CD4-positive, alpha-beta memory T cell (primary cell): ENCODE data around the gene CHD8. TPM values are rescaled to one million over a fixed set of nuclear protein-coding genes. Genes with fewer than 3 reads are reported as not detected.

Experiments used
- CTCF ChIA-PET: fragments of 350-600 bp; sonication (Branson Sonifier 250); formaldehyde crosslinking; loops from one replicate; lab custom pipeline; 2021; ENCODE audit warnings: inconsistent platforms; ENCODE audit not compliant: partially characterized antibody; lab: Charles Lee
- POLR2A ChIA-PET: fragments of 350-600 bp; sonication (Branson Sonifier 250); formaldehyde crosslinking; loops from one replicate; lab custom pipeline; 2021; ENCODE audit not compliant: partially characterized antibody; lab: Charles Lee
- DNase-seq, 5 donors: peaks; one replicate each; pipeline versions ENCODE4 v3.0.0 to v3.0.0-alpha.2; 2020 to 2022; ENCODE audit warnings: mixed read lengths in 1 of 5
- H3K27ac ChIP-seq: one replicate; pipeline ENCODE4 v1.7.0; 2013; ENCODE audit warnings: low read depth, low read length
- H3K27me3 ChIP-seq: 2 replicates; pipeline ENCODE4 v1.7.0; 2013; ENCODE audit warnings: mild to moderate bottlenecking, low read length, moderate library complexity; ENCODE audit not compliant: insufficient read depth
- H3K36me3 ChIP-seq: 2 replicates; pipeline ENCODE4 v1.7.0; 2013; ENCODE audit warnings: mild to moderate bottlenecking, low read length, moderate library complexity; ENCODE audit not compliant: insufficient read depth
- H3K4me1 ChIP-seq: 2 replicates; pipeline ENCODE4 v1.7.0; 2013; ENCODE audit warnings: mild to moderate bottlenecking, low read length, moderate library complexity; ENCODE audit not compliant: insufficient read depth
- H3K4me3 ChIP-seq, 2 donors: one replicate each; pipeline ENCODE4 v1.7.0; 2013; ENCODE audit warnings: low read length in 2 of 2, mild to moderate bottlenecking in 1 of 2
- H3K9me3 ChIP-seq, 2 donors: one replicate each; pipeline ENCODE4 v1.7.0; 2013; ENCODE audit warnings: low read length in 2 of 2, control low read depth in 1 of 2; ENCODE audit not compliant: control insufficient read depth in 1 of 2
- H3K27ac Mint-ChIP-seq, 7 donors: one replicate each; pipeline ENCODE4 v1.8.0; 2020 to 2021; ENCODE audit warnings: mixed read lengths in 7 of 7, mild to moderate bottlenecking in 6 of 7, inconsistent platforms in 3 of 7, moderate library complexity in 3 of 7
- H3K27me3 Mint-ChIP-seq, 2 donors: one replicate each; pipeline ENCODE4 v1.8.0; 2020 to 2021; ENCODE audit warnings: mixed read lengths in 2 of 2
- H3K36me3 Mint-ChIP-seq, 2 donors: one replicate each; pipeline ENCODE4 v1.8.0; 2020 to 2021; ENCODE audit warnings: mixed read lengths in 2 of 2, inconsistent platforms in 1 of 2, mild to moderate bottlenecking in 1 of 2
- H3K4me1 Mint-ChIP-seq, 4 donors: one replicate each; pipeline ENCODE4 v1.8.0; 2020 to 2021; ENCODE audit warnings: mixed read lengths in 4 of 4, mild to moderate bottlenecking in 1 of 4
- H3K4me3 Mint-ChIP-seq, 8 donors: one replicate each; pipeline ENCODE4 v1.8.0; 2020 to 2021; ENCODE audit warnings: mixed read lengths in 8 of 8, mild to moderate bottlenecking in 7 of 8, moderate library complexity in 6 of 8, inconsistent platforms in 3 of 8
- H3K9me3 Mint-ChIP-seq, 8 donors: one replicate each; pipeline ENCODE4 v1.8.0; 2020 to 2021; ENCODE audit warnings: mixed read lengths in 8 of 8, mild to moderate bottlenecking in 5 of 8, inconsistent platforms in 3 of 8, moderate library complexity in 1 of 8
- intact Hi-C: fragments of 100-400 bp; cut with micrococcal nuclease; formaldehyde crosslinking; loops from one replicate; pipeline ENCODE4 v1.15.1; 2023
- polyA plus RNA-seq, 2 donors: library from polyadenylated mRNA; unstranded; fragments of 300-500 nt; fragmentation: Illumina TruSeq; gene quantifications; one replicate each; pipeline ENCODE4 v1.2.3, GENCODE V29; 2021
- total RNA-seq, 2 experiments: library from RNA; stranded (reverse); gene quantifications; one replicate each; pipeline ENCODE4 v1.2.3, GENCODE V29; 2021

Gene CHD8, protein sequence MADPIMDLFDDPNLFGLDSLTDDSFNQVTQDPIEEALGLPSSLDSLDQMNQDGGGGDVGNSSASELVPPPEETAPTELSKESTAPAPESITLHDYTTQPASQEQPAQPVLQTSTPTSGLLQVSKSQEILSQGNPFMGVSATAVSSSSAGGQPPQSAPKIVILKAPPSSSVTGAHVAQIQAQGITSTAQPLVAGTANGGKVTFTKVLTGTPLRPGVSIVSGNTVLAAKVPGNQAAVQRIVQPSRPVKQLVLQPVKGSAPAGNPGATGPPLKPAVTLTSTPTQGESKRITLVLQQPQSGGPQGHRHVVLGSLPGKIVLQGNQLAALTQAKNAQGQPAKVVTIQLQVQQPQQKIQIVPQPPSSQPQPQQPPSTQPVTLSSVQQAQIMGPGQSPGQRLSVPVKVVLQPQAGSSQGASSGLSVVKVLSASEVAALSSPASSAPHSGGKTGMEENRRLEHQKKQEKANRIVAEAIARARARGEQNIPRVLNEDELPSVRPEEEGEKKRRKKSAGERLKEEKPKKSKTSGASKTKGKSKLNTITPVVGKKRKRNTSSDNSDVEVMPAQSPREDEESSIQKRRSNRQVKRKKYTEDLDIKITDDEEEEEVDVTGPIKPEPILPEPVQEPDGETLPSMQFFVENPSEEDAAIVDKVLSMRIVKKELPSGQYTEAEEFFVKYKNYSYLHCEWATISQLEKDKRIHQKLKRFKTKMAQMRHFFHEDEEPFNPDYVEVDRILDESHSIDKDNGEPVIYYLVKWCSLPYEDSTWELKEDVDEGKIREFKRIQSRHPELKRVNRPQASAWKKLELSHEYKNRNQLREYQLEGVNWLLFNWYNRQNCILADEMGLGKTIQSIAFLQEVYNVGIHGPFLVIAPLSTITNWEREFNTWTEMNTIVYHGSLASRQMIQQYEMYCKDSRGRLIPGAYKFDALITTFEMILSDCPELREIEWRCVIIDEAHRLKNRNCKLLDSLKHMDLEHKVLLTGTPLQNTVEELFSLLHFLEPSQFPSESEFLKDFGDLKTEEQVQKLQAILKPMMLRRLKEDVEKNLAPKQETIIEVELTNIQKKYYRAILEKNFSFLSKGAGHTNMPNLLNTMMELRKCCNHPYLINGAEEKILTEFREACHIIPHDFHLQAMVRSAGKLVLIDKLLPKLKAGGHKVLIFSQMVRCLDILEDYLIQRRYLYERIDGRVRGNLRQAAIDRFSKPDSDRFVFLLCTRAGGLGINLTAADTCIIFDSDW (N-terminal part only)
- 100 to 1,000 TPM; 131 to 132 TPM for total RNA-seq
- 10 to 100 TPM in 1 of 2 donors, 1 to 10 TPM in 1; 10.0 to 38.4 TPM for polyA plus RNA-seq

DNA sequence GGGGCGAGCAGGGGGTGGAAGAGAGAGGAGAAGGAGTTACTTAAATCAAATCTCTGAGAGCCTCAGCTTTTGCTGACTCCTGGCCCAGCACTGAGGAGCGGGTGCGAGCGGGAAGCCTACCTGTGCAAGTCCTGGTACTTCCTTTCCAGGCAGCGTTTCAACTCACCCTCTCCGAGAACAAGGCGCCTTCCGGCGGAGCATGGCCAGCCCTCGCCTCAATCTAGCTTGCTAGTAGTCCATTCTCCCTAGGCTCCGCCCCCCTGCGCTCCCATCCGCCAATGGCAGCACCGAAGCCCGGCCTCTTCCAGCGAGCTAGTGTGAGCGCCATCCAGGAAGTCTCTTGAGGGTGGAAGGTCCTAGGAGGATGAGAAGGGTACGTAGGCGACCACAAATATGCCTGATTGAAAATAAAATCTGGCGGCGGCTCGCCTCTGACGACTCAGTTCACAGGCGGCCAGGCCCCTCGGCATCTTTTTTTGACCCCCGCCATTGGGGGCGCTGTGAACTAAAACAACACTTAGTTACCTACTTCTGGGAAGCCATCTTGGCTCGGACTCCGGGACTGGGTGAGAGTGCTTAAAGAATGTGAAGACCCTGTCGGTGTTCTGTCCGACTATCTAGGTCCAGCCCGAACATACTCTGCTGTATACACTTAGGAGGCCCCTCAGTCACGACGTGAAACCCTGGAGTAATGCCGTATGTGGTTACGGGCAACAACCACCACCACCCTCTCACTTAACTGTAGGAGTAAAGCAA is at the start of gene CHD8:
Gene CHD8, minus strand, starts transcription at position 212 of the 756 bp plus-strand sequence. CDS start 24,480 bp downstream, outside the sequence.
- Histone ChIP-seq H3K36me3 (peaks cover 9% of the 10 kb centered on the region), H3K27ac (peak within 1 kb of the TSS; percentile 88), H3K9me3 (no peaks in the 10 kb centered on the region), H3K4me3 (peak within 1 kb of the TSS; percentile 75 to 77), H3K4me1 (peaks cover 47% of the 10 kb centered on the region), H3K27me3 (no peaks in the 10 kb centered on the region)
- ChIA-PET POLR2A (interaction anchor here (0.6 to 6.1 kb wide), 24 partner anchors 9 to 1310 kb away, joined by 3 to 171 read pairs (median 4); partner anchors contain the start of genes APEX1, DAD1, METTL3 and PARP2), CTCF (interaction anchor here (0.6 to 5.7 kb wide), 20 partner anchors 10 to 1520 kb away, joined by 3 to 82 read pairs (median 4); partner anchors contain the start of genes METTL3, RAB2B, SALL2 and SUPT16H)
- H3K27ac Mint-ChIP-seq: peak within 1 kb of the TSS; percentile 94 to 100 (median 99)
- intact Hi-C loops: loop anchor here (1.0 kb wide), 7 partner anchors 19 to 187 kb away; partner anchors contain the start of genes HNRNPC, METTL3, SUPT16H and TOX4
- H3K4me1 Mint-ChIP-seq: peaks cover 23 to 46% (median 34%) of the 10 kb centered on the region in 4 donors
- peaks cover 7 to 46% of the 10 kb centered on the region in 2 donors for H3K36me3 Mint-ChIP-seq
- peak; percentile 99 to 100 (median 100) for DNase-seq
- no peaks in the 10 kb centered on the region for H3K27me3 Mint-ChIP-seq
- peak within 1 kb of the TSS; percentile 93 to 99 (median 96) for H3K4me3 Mint-ChIP-seq
- no peaks in the 10 kb centered on the region for H3K9me3 Mint-ChIP-seq

DNA sequence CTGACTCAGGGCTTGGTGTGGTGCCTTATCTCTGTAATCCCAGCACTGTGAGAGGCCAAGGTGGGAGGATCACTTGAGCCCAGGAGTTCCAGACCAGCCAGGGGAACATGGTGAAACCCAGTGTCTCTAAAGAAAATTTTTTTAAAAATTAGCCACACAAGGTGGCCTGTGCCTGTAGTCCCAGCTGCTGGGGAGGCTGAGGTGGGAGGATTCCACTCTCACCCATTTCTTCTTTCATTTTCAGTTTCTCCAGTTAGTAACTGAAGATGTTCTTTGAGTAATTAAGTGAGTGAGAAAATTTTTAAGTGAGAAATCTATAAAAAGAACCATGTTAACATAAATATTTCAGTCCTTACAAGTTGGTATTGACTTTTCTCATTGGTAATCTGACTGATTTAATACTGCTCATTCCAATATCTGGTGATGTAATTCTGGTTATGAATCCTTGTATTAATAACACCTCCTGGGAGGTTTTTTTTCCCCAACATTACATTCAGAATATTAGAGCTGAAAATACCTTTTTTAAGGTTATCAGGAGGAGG is 49.2 kb upstream of the CHD8 start:
- Mint-ChIP-seq H3K9me3 (no peaks in the 10 kb centered on the region), H3K4me1 (peaks cover 26 to 66% (median 43%) of the 10 kb centered on the region in 4 donors), H3K36me3 (peaks cover 16 to 54% of the 10 kb centered on the region in 2 donors), H3K27ac (peak overlapping the region in 6 of 7 donors; percentile 22 to 83 (median 74)), H3K27me3 (no peaks in the 10 kb centered on the region), H3K4me3 (peak overlapping the region in 4 of 8 donors; percentile 31 to 71 (median 38))
- POLR2A ChIA-PET: no interaction called here
- Histone ChIP-seq H3K36me3 (peaks cover 32% of the 10 kb centered on the region), H3K27me3 (no peaks in the 10 kb centered on the region), H3K27ac (peak overlapping the region; percentile 9), H3K4me1 (peaks cover 35% of the 10 kb centered on the region), H3K4me3 (no peak overlapping the region), H3K9me3 (no peaks in the 10 kb centered on the region)
- DNase-seq: peak in 1 of 5 donors; percentile 25
- intact Hi-C loops: no loop called here
- CTCF ChIA-PET: interaction anchor here (0.8 kb wide), 1 partner anchor 52 kb away, joined by 3 read pairs; no protein-coding TSS in a partner anchor

DNA sequence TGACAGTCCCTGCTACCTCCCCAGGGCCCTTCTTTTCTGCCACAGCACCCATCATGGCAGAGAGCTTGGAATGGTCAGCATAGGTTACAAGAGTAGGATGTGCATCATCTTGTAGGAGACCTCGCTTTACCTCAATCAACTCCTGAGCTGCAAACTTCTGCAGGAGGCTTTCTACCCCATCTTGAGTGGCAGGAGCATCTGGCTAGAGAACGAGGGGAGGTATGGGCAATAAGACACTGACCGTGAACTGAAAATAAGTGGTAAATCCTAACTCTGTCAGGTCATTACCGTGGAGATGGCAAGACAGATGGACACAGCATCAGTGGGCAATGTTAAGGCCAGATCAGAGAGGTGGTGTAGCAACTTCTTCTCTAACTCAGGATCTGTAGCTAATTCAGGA is 47.5 kb upstream of the CHD8 start:
- no peaks in the 10 kb centered on the region for H3K9me3 ChIP-seq
- ChIA-PET CTCF (interaction anchor here (6.9 kb wide), 1 partner anchor 54 kb away, joined by 146 read pairs; no protein-coding TSS in a partner anchor), POLR2A (interaction anchor here (2.2 kb wide), 1 partner anchor 8 kb away, joined by 12 read pairs; the partner anchor contains the start of gene METTL3)
- H3K27ac ChIP-seq: no peak overlapping the region
- Mint-ChIP-seq H3K4me3 (peak overlapping the region in 1 of 8 donors; percentile 23), H3K36me3 (peaks cover 22 to 65% of the 10 kb centered on the region in 2 donors), H3K27ac (peak overlapping the region in 6 of 7 donors; percentile 10 to 74 (median 40)), H3K27me3 (no peaks in the 10 kb centered on the region), H3K9me3 (no peaks in the 10 kb centered on the region), H3K4me1 (peaks cover 29 to 66% (median 42%) of the 10 kb centered on the region in 4 donors)
- H3K4me3 ChIP-seq: no peak overlapping the region
- peaks cover 34% of the 10 kb centered on the region for H3K4me1 ChIP-seq
- DNase-seq: no peak
- intact Hi-C loops: no loop called here
- H3K36me3 ChIP-seq: peaks cover 41% of the 10 kb centered on the region
- H3K27me3 ChIP-seq: no peaks in the 10 kb centered on the region

DNA sequence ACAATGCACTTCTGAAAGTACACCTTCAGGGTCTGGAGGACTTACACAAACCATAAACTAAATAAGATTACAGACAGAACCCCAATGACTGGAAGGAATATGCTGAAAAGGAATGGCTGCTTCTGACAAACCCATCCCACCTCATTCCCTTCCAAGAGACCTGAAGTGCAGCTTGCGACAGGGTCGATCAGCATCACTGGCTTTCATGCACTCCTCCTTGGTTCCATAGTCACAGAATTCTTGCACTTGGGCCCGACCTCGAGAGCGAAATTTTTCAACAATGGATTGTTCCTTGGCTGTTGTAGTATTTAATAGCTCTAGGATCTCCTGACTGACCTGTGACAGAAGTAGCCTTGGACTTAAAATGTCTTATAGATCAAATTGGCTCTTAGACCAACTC is 45.6 kb upstream of the CHD8 start:
- Histone ChIP-seq H3K4me3 (no peak overlapping the region), H3K4me1 (peaks cover 26% of the 10 kb centered on the region), H3K9me3 (no peaks in the 10 kb centered on the region), H3K27ac (no peak overlapping the region), H3K27me3 (no peaks in the 10 kb centered on the region), H3K36me3 (peaks cover 51% of the 10 kb centered on the region)
- intact Hi-C loops: no loop called here
- POLR2A ChIA-PET: interaction anchor here (2.2 kb wide), 1 partner anchor 10 kb away, joined by 12 read pairs; the partner anchor contains the start of gene METTL3
- H3K27me3 Mint-ChIP-seq: no peaks in the 10 kb centered on the region
- no peak overlapping the region for H3K4me3 Mint-ChIP-seq
- DNase-seq: no peak
- H3K36me3 Mint-ChIP-seq: peaks cover 22 to 71% of the 10 kb centered on the region in 2 donors
- H3K4me1 Mint-ChIP-seq: peaks cover 23 to 56% (median 32%) of the 10 kb centered on the region in 4 donors
- CTCF ChIA-PET: interaction anchor here (1.7 to 6.9 kb wide), 3 partner anchors 13 to 56 kb away, joined by 9 to 146 read pairs (median 25); partner anchors contain the start of genes RAB2B and TOX4
- no peaks in the 10 kb centered on the region for H3K9me3 Mint-ChIP-seq
- peak overlapping the region in 3 of 7 donors; percentile 52 to 63 (median 60) for H3K27ac Mint-ChIP-seq

DNA sequence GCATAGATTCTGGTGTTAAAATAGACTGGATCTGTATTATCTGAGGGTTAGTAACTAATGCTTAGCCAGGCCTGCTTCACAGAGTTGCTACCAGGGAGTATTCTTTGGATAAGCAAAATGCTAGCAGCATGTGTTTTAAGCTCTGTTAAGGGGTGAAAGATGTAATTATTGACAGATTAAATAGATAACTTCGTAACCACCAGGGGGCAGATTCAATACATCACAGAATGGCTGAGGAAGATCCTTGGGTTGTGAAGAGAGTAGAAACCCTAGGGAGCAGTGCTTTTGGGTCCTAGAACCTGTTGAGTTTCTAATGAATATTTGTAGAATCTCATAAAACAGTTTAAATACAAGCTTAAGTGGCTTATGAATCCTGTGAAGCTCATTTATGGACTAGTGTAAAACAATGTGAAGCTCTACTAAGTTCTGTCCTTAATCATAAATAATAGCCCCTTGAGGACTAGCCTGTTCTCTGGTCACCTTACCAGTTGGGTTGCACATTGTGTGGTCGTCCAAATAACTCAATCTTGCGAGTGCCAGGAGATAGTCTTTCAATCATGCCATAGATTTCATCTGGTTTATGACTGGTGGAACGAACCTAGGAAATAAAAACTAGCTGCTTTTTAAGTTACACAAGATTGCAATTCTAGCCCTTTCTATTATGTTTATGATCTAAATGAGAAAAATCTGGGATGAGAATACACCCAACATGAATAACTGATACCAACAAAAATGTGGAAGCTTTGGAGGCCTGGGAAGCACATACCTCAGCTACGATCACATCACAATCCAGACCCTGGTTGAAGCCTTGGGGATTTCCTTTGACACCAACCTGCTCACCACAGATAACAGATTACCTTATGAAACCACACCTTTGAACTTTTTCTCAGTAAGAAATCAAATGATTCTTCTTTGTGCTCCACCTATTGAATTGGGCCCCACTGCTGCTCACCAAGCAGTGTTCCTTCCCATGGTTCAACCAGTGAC is 42.9 kb upstream of the CHD8 start:
- DNase-seq: peak; percentile 50 to 65 (median 58)
- Mint-ChIP-seq H3K9me3 (no peaks in the 10 kb centered on the region), H3K27me3 (no peaks in the 10 kb centered on the region), H3K27ac (peak overlapping the region; percentile 55 to 92 (median 82)), H3K4me1 (peaks cover 18 to 43% (median 22%) of the 10 kb centered on the region in 4 donors), H3K4me3 (peak overlapping the region in 5 of 8 donors; percentile 2 to 75 (median 41)), H3K36me3 (peaks cover 30 to 83% of the 10 kb centered on the region in 2 donors)
- POLR2A ChIA-PET: interaction anchor here (0.6 to 3.3 kb wide), 11 partner anchors 11 to 683 kb away, joined by 3 to 20 read pairs (median 6); partner anchors contain the start of genes CHD8, METTL3, RAB2B and SALL2
- CTCF ChIA-PET: interaction anchor here (0.9 to 6.9 kb wide), 23 partner anchors 9 to 1071 kb away, joined by 3 to 146 read pairs (median 6); partner anchors contain the start of genes CHD8, METTL3, RAB2B and SALL2
- Histone ChIP-seq H3K27ac (peak overlapping the region; percentile 55), H3K27me3 (no peaks in the 10 kb centered on the region), H3K4me1 (peaks cover 15% of the 10 kb centered on the region), H3K9me3 (no peaks in the 10 kb centered on the region), H3K36me3 (peaks cover 67% of the 10 kb centered on the region), H3K4me3 (no peak overlapping the region)
- intact Hi-C loops: loop anchor here (1.0 kb wide), 1 partner anchor 58 kb away; no protein-coding TSS in a partner anchor
